Vagina (tissue), 2 donors: ENCODE measurements around the gene CR1L.

Source experiments
- CTCF ChIP-seq, 3 experiments: fragments of 450-650 bp in 2 of 3; fragments of 200-600 bp in 1 of 3; sonication (generic) in 1 of 3; IDR thresholded peaks; one replicate each; pipeline ENCODE4 v1.5.1; 2017 to 2019; ENCODE audit warnings: antibody characterized with exemption in 3 of 3, mild to moderate bottlenecking in 2 of 3, moderate library complexity in 2 of 3
- POLR2A ChIP-seq, 2 donors: fragments of 450-650 bp; IDR thresholded peaks; one replicate each; pipeline ENCODE4 v1.6.1; 2017; ENCODE audit warnings: antibody characterized with exemption in 2 of 2, mild to moderate bottlenecking in 2 of 2, moderate library complexity in 2 of 2

- no peak for TF ChIP-seq CTCF (IDR thresholded peaks at IDR 0.05)
- TF ChIP-seq POLR2A (IDR thresholded peaks at IDR 0.05) = no peak
These were observed 28.5 kb downstream of the CR1L start for GRCh38 chr1:207673399-207673798.
